HepG2 (cell line): ENCODE data around the gene RIPOR3. TPM values are rescaled to one million over a fixed set of nuclear protein-coding genes. Genes with fewer than 3 reads are reported as not detected.

Experiments used
- ASH2L ChIP-seq: fragments of 300-600, 200-600 bp; sonication (generic); IDR thresholded peaks from 2 replicates; pipeline ENCODE4 v1.7.0; 2017; ENCODE audit warnings: low read depth, mild to moderate bottlenecking, moderate library complexity, mixed read lengths, low read length; ENCODE audit not compliant: insufficient read length
- BORCS8-MEF2B ChIP-seq: sonication (generic); formaldehyde crosslinking; IDR thresholded peaks from 2 replicates; pipeline ENCODE4 v1.8.0; 2022; ENCODE audit warnings: mild to moderate bottlenecking, missing genetic modification reagents
- CHD4 ChIP-seq: fragments of 200-600 bp; sonication (generic); IDR thresholded peaks from 2 replicates; pipeline ENCODE4 v1.7.0; 2017; ENCODE audit warnings: mild to moderate bottlenecking, low read length, borderline replicate concordance
- FOXA1 ChIP-seq, 2 experiments: fragments of 450-650 bp in 1 of 2; sonication (generic) in 1 of 2; formaldehyde crosslinking in 1 of 2; IDR thresholded peaks; 2 replicates each; pipeline versions ENCODE4 v1.4.0 to v1.6.1; 2016 to 2020; ENCODE audit warnings: missing genetic modification reagents in 1 of 2
- FOXP1 ChIP-seq, 2 experiments: fragments of 450-650 bp in 1 of 2; IDR thresholded peaks; 2 replicates each; pipeline ENCODE4 v1.6.1; 2017 to 2018; ENCODE audit warnings: antibody characterized with exemption in 1 of 2
- KDM5B ChIP-seq: sonication (generic); formaldehyde crosslinking; IDR thresholded peaks from 2 replicates; pipeline ENCODE4 v1.4.0; 2020; ENCODE audit warnings: missing genetic modification reagents, mild to moderate bottlenecking, borderline replicate concordance
- MIER3 ChIP-seq: IDR thresholded peaks from 2 replicates; pipeline ENCODE4 v1.6.1; 2016; ENCODE audit warnings: missing compliant biosample characterization, borderline replicate concordance
- RNF2 ChIP-seq: fragments of 450-650 bp; conservative IDR thresholded peaks from 2 replicates; pipeline ENCODE4 v1.6.1; 2016; ENCODE audit warnings: low read depth
- TCF7L2 ChIP-seq: IDR thresholded peaks from 2 replicates; pipeline ENCODE4 v1.6.1; 2011; ENCODE audit warnings: mild to moderate bottlenecking, low read depth, low read length, moderate library complexity
- ZBTB3 ChIP-seq: sonication (generic); formaldehyde crosslinking; IDR thresholded peaks from 2 replicates; pipeline ENCODE4 v1.4.0; 2020; ENCODE audit warnings: low read depth, mild to moderate bottlenecking, moderate library complexity, missing genetic modification reagents, borderline replicate concordance
- ZEB1 ChIP-seq: IDR thresholded peaks from 2 replicates; pipeline ENCODE4 v1.6.1; 2012; ENCODE audit warnings: mild to moderate bottlenecking, low read depth, inconsistent platforms; ENCODE audit not compliant: insufficient replicate concordance
- ZFP36 ChIP-seq: fragments of 150-350 bp; IDR thresholded peaks from 2 replicates; pipeline ENCODE4 v1.6.1; 2018; ENCODE audit warnings: borderline replicate concordance, low read length, low read depth; ENCODE audit not compliant: partially characterized antibody
- ZNF337 ChIP-seq: sonication (generic); formaldehyde crosslinking; IDR thresholded peaks from 2 replicates; pipeline ENCODE4 v1.5.1; 2020; ENCODE audit warnings: missing genetic modification reagents, low read depth, mild to moderate bottlenecking, borderline replicate concordance
- ZNF407 ChIP-seq: sonication (generic); formaldehyde crosslinking; IDR thresholded peaks from one replicate; pipeline ENCODE4 v1.5.1; 2020; ENCODE audit warnings: mild to moderate bottlenecking, missing genetic modification reagents; ENCODE audit errors: not compliant biosample characterization
- ZNF598 ChIP-seq: sonication (generic); formaldehyde crosslinking; IDR thresholded peaks from 2 replicates; pipeline ENCODE4 v1.5.1; 2020; ENCODE audit warnings: mild to moderate bottlenecking, missing genetic modification reagents, borderline replicate concordance
- polyA plus RNA-seq, 8 experiments: library from polyadenylated mRNA; depleted of rRNA in 3 of 8; stranded (reverse) in 7 of 8; unstranded in 1 of 8; fragments of >200 nt; fragmentation: Illumina TruSeq in 4 of 8; extraction: Trizol in 4 of 8; gene quantifications; 2 replicates each; pipeline versions ENCODE4 v1.2.1 to v1.2.3, GENCODE V29; 2011 to 2016; ENCODE audit warnings: low read depth in 4 of 8, missing spikeins in 1 of 8, mixed read lengths in 1 of 8; ENCODE audit not compliant: insufficient read depth in 1 of 8
- total RNA-seq, 5 experiments: library from RNA; depleted of rRNA; stranded (reverse); fragments of >200 nt; fragmentation: Illumina TruSeq; extraction: Trizol; gene quantifications; 2 replicates each; pipeline ENCODE4 v1.2.3, GENCODE V29; 2016; ENCODE audit warnings: low read depth in 1 of 5
- TF ChIP-seq, protein P1 (sequence below): IDR thresholded peaks from 2 replicates; pipeline ENCODE4 v1.6.1; 2018; ENCODE audit warnings: missing genetic modification reagents, mild to moderate bottlenecking, missing compliant biosample characterization
- TF ChIP-seq, protein P2 (sequence below): sonication (generic); formaldehyde crosslinking; IDR thresholded peaks from 2 replicates; pipeline ENCODE4 v1.9.0; 2022; ENCODE audit warnings: missing genetic modification reagents, mild to moderate bottlenecking, borderline replicate concordance

Gene RIPOR3
- total and polyA plus RNA-seq, 2 of the 13 experiments (the other 11 are each of a cell fraction or from before 2014, with no cell fraction given): 0.18 TPM; not detected in 1

DNA sequence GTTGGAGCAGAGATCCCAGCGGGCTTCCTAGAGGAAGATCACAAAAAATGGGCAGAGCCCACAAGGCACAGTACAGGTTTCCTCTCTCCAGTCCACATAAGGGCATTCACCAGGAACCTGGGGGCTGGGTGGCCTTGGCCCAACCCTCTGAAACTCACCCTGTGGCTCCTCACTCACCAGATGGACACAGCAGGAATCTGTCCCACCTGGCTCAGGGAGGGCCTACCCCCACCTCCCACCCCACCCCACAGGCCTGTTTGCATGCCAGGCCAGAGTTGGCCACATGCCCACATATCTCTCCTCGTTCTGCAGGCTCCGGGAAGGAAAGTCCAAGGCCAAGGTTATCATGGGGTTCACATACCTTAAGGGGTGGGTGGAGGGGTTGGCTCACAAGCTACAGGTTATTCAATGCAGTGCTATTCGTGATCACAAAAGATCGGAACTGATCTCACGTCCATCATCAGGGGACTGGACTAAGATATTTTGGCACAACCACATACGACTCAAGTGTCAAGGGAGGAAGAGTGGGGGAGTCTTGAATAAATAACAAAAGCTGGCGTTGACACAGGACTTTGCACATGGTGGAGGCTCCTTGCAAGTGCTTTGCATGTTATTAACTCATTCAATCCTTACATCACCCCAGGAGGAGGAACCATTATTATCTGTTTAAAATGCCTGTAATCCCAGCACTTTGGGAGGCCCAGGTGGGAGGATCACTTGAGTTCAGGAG lies 13.0 kb downstream of the RIPOR3 start (continued):
- TF ChIP-seq ZNF407 (no peak), FOXA1 (IDR thresholded peaks at IDR 0.05) (no peak), FOXA1 (CRISPR knock-in tag; IDR thresholded peaks at IDR 0.05) (no peak; the same call in 1 of the 2 replicates), TCF7L2 (no peak), BORCS8-MEF2B (no peak), FOXP1 (IDR thresholded peaks at IDR 0.05) (no peak), FOXP1 (CRISPR knock-in tag; IDR thresholded peaks at IDR 0.05) (no peak), ZNF598 (no peak), ZBTB3 (CRISPR knock-in tag) (no peak), ASH2L (peak; percentile 28), ZEB1 (no peak), KDM5B (CRISPR knock-in tag) (0 out of 2 replicates have a peak, but pooled peaks have one; percentile 24), ZNF337 (no peak), MIER3 (no peak), CHD4 (peak; percentile 74; the same call in 1 of the 2 replicates), ZFP36 (peak; percentile 30), RNF2 (no peak)
- TF ChIP-seq, protein P1, sequence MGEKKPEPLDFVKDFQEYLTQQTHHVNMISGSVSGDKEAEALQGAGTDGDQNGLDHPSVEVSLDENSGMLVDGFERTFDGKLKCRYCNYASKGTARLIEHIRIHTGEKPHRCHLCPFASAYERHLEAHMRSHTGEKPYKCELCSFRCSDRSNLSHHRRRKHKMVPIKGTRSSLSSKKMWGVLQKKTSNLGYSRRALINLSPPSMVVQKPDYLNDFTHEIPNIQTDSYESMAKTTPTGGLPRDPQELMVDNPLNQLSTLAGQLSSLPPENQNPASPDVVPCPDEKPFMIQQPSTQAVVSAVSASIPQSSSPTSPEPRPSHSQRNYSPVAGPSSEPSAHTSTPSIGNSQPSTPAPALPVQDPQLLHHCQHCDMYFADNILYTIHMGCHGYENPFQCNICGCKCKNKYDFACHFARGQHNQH (CRISPR knock-in tag): peak; percentile 55; the same call in 1 of the 2 replicates
- TF ChIP-seq, protein P2, sequence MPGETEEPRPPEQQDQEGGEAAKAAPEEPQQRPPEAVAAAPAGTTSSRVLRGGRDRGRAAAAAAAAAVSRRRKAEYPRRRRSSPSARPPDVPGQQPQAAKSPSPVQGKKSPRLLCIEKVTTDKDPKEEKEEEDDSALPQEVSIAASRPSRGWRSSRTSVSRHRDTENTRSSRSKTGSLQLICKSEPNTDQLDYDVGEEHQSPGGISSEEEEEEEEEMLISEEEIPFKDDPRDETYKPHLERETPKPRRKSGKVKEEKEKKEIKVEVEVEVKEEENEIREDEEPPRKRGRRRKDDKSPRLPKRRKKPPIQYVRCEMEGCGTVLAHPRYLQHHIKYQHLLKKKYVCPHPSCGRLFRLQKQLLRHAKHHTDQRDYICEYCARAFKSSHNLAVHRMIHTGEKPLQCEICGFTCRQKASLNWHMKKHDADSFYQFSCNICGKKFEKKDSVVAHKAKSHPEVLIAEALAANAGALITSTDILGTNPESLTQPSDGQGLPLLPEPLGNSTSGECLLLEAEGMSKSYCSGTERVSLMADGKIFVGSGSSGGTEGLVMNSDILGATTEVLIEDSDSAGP: peak; percentile 56; the same call in 1 of the 2 replicates
